Spleen (tissue), 7 donors: Measurements from ENCODE around the gene CENPP.

Source experiments
- POLR2A ChIP-seq, 3 donors: fragments of 450-650 bp; IDR thresholded peaks; one replicate each; pipeline ENCODE4 v1.5.1; 2017; ENCODE audit warnings: antibody characterized with exemption in 3 of 3, mild to moderate bottlenecking in 1 of 3
- TF ChIP-seq, protein P1 (sequence below), 11 experiments: fragments of 200-600 bp in 7 of 11; fragments of 450-650 bp in 4 of 11; sonication (generic) in 4 of 11; IDR thresholded peaks in 8 of 11; conservative IDR thresholded peaks in 3 of 11; 1 replicate in 7 of 11; 2 replicates in 4 of 11; pipeline versions ENCODE4 v1.4.0 to v1.8.0; 2016 to 2021; ENCODE audit warnings: antibody characterized with exemption in 11 of 11, inconsistent platforms in 4 of 11, mild to moderate bottlenecking in 1 of 11
- donor health status: DM: no; HTN: no; CAD: no; lungs with moderate emphysema.
- donor health status: DM: no; HTN: no; CAD: no.
- donor health status: DM: no; HTN: no; CAD: no.

DNA sequence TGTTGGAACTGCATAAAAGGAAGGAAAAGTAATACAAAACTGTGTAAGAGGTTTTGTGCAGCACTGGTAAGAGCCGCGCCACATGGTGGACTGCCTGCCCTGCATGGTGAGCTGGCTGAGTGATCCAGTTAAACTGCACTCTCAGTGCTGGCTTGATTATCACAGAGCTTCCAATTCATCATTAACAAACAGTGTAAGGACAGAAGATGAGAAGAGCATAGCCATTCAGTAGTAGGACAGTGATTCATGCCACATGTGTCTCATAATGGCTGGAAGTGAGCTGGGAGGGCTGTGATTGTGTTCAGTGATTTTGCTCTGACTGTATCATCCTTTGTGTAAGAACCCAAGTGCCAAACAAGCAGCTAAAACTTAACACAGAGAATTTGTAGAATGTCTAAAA lies 142.5 kb downstream of the CENPP start:
- TF ChIP-seq POLR2A (IDR thresholded peaks at IDR 0.05), result no peak
- TF ChIP-seq, protein P1, sequence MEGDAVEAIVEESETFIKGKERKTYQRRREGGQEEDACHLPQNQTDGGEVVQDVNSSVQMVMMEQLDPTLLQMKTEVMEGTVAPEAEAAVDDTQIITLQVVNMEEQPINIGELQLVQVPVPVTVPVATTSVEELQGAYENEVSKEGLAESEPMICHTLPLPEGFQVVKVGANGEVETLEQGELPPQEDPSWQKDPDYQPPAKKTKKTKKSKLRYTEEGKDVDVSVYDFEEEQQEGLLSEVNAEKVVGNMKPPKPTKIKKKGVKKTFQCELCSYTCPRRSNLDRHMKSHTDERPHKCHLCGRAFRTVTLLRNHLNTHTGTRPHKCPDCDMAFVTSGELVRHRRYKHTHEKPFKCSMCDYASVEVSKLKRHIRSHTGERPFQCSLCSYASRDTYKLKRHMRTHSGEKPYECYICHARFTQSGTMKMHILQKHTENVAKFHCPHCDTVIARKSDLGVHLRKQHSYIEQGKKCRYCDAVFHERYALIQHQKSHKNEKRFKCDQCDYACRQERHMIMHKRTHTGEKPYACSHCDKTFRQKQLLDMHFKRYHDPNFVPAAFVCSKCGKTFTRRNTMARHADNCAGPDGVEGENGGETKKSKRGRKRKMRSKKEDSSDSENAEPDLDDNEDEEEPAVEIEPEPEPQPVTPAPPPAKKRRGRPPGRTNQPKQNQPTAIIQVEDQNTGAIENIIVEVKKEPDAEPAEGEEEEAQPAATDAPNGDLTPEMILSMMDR (IDR thresholded peaks at IDR 0.05 in 8 of 11, conservative IDR thresholded peaks at IDR 0.05 in 3 of 11), result no peak
